Ishikawa (cell line): Measurements from ENCODE around the gene TCF7.

Source experiments
- CEBPB ChIP-seq: IDR thresholded peaks from 2 replicates; pipeline ENCODE4 v1.6.1; 2012
- CREB1 ChIP-seq: IDR thresholded peaks from 2 replicates; pipeline ENCODE4 v1.6.1; 2012; ENCODE audit warnings: low read depth
- EGR1 ChIP-seq: IDR thresholded peaks from 2 replicates; pipeline ENCODE4 v1.6.1; 2012
- EP300 ChIP-seq: IDR thresholded peaks from 2 replicates; pipeline ENCODE4 v1.6.1; 2012; ENCODE audit warnings: borderline replicate concordance
- FOXM1 ChIP-seq: IDR thresholded peaks from 2 replicates; pipeline ENCODE4 v1.6.1; 2012; ENCODE audit warnings: low read depth, borderline replicate concordance
- MAX ChIP-seq: IDR thresholded peaks from 2 replicates; pipeline ENCODE4 v1.6.1; 2012
- NFIC ChIP-seq: IDR thresholded peaks from 2 replicates; pipeline ENCODE4 v1.6.1; 2012
- RAD21 ChIP-seq: IDR thresholded peaks from 2 replicates; pipeline ENCODE4 v1.6.1; 2012; ENCODE audit warnings: low read depth
- REST ChIP-seq: IDR thresholded peaks from 2 replicates; pipeline ENCODE4 v1.6.1; 2012; ENCODE audit warnings: low read depth, mild to moderate bottlenecking
- TAF1 ChIP-seq: IDR thresholded peaks from 2 replicates; pipeline ENCODE4 v1.6.1; 2012; ENCODE audit warnings: low read depth, mild to moderate bottlenecking
- TCF12 ChIP-seq: IDR thresholded peaks from 2 replicates; pipeline ENCODE4 v1.6.1; 2012; ENCODE audit warnings: low read depth
- TEAD4 ChIP-seq: IDR thresholded peaks from 2 replicates; pipeline ENCODE4 v1.6.1; 2012
- USF1 ChIP-seq: IDR thresholded peaks from 2 replicates; pipeline ENCODE4 v1.6.1; 2012
- YY1 ChIP-seq: IDR thresholded peaks from 2 replicates; pipeline ENCODE4 v1.6.1; 2012; ENCODE audit warnings: low read depth
- ZBTB7A ChIP-seq: IDR thresholded peaks from 2 replicates; pipeline ENCODE4 v1.6.1; 2012; ENCODE audit warnings: low read depth

TCF7 gene

DNA sequence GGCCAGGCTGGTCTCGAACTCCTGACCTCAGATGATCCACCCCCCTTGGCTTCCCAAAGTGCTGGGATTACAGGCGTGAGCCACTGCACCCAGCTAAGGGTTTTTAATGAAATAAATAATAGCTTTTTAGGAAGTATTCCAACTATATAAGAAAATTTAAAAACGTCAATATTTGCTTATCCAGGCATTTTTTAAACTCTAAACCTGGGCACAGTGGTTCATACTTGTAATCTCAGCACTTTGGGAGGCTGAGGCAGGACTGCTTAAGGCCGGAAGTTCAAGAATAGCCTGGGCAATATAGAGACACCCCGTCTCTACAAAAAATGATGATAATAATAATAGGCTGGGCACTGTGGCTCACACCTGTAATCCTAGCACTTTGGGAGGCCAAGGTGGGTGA, 48.1 kb downstream of the TCF7 start:
- TF ChIP-seq CREB1 (no peak), RAD21 (no peak)

- no peak for TF ChIP-seq USF1
- TF ChIP-seq EP300: no peak
Measured at GRCh38 chr5:134171972-134172371, 57.5 kb downstream of the TCF7 start.

GRCh38 chr5:134174841-134175839, 60.7 kb downstream of the TCF7 start:
- TF ChIP-seq CREB1: no peak
- TF ChIP-seq YY1: peak; percentile 61
- TF ChIP-seq TCF12: no peak
- 0 out of 2 replicates have a peak, but pooled peaks have one; percentile 14 for TF ChIP-seq FOXM1

DNA sequence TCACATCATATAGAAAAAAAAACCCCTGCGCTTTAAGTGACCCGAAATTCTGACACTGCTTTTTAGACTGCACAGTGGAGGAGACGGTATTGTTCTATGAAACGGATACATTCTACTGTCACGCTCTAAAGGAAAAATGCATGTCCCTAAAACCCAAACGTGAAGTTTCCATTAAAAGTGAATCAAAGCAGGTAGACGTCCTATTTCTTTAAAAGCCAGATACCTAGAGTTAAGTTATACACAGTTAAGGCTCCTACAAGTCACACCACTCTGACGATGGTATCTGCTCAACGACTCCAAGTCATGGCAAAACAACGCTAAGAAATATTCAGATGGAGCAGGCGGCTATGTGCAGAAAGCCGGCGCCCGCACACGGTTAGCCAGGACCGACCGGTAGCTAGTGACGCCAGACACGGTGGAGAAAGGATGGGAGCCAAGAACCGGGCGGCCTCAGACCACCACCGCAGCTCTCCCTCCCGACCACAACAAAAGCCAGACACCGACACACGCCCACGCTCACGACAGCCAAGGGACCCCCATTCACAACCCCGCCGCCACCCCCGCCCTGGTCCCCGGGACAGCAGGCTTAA, 61.5 kb downstream of the TCF7 start:
- TF ChIP-seq CEBPB (no peak), EP300 (no peak), FOXM1 (no peak), RAD21 (no peak), REST (no peak), EGR1 (no peak), CREB1 (no peak), TEAD4 (no peak), NFIC (no peak), TAF1 (no peak), USF1 (no peak), TCF12 (no peak), MAX (no peak), ZBTB7A (no peak)

GRCh38 chr5:134176511-134177368, 62.3 kb downstream of the TCF7 start, which contains the start of gene SKP1:
Gene SKP1, minus strand, starts transcription at chr5:134176950. Its CDS starts 2,928 bp downstream, at chr5:134174022.
- no peak for TF ChIP-seq FOXM1
- TF ChIP-seq TAF1: peak; percentile 70
- TF ChIP-seq MAX: peak; percentile 62
- 0 out of 2 replicates have a peak, but pooled peaks have one; percentile 23 for TF ChIP-seq TCF12
- peak; percentile 18; the same call in 1 of the 2 replicates for TF ChIP-seq TEAD4

GRCh38 chr5:134177369-134178095, 63.1 kb downstream of the TCF7 start:
- TF ChIP-seq USF1: no peak
- no peak for TF ChIP-seq CEBPB
- TF ChIP-seq CREB1: no peak
- no peak for TF ChIP-seq TCF12
- TF ChIP-seq TAF1: no peak
- TF ChIP-seq YY1: no peak
- no peak for TF ChIP-seq REST
- TF ChIP-seq TEAD4: no peak
- no peak for TF ChIP-seq ZBTB7A
- no peak for TF ChIP-seq MAX
- no peak for TF ChIP-seq FOXM1
- no peak for TF ChIP-seq EGR1
- TF ChIP-seq RAD21: no peak
- no peak for TF ChIP-seq EP300
- TF ChIP-seq NFIC: no peak
